H1 (cell line): ENCODE results near the gene CEP95. TPM values are rescaled to one million over a fixed set of nuclear protein-coding genes. Genes with fewer than 3 reads are reported as not detected.

Source experiments
- CTCF ChIA-PET: fragments of 300-600 bp; sonication (Branson Sonifier 250); formaldehyde crosslinking; loops from one replicate; lab custom pipeline; 2021; ENCODE audit not compliant: partially characterized antibody; lab: Charles Lee
- POLR2A ChIA-PET: fragments of 300-600 bp; sonication (Branson Sonifier 250); formaldehyde crosslinking; loops from one replicate; lab custom pipeline; 2021; ENCODE audit warnings: inconsistent platforms; ENCODE audit not compliant: partially characterized antibody; lab: Charles Lee
- DNase-seq, 2 experiments: peaks; one replicate each; pipeline versions ENCODE4 v3.0.0 to v3.0.0-alpha.2; 2010 to 2022; ENCODE audit warnings: low spot score in 2 of 2, low read depth in 1 of 2, mixed read lengths in 1 of 2
- FAIRE-seq: peaks from 2 replicates; lab custom pipeline; 2011; peaks lifted over from hg19 to GRCh38; lab: Jason Lieb, UNC
- H2AFZ ChIP-seq: 2 replicates; pipeline ENCODE4 v1.8.1; 2012; ENCODE audit warnings: low read length, inconsistent platforms
- H2AK5ac ChIP-seq: 2 replicates; pipeline ENCODE4 v1.6.1; 2013; ENCODE audit warnings: low read depth, low read length
- H2BK120ac ChIP-seq: replicated peaks from 2 replicates; pipeline ENCODE3; 2013; ENCODE audit warnings: low read depth, low read length, inconsistent platforms
- H2BK12ac ChIP-seq: 2 replicates; pipeline ENCODE4 v1.6.1; 2013; ENCODE audit warnings: low read depth, low read length
- H2BK15ac ChIP-seq: 2 replicates; pipeline ENCODE4 v1.6.1; 2013; ENCODE audit warnings: low read length
- H2BK20ac ChIP-seq: 2 replicates; pipeline ENCODE4 v1.6.1; 2013; ENCODE audit warnings: low read length
- H2BK5ac ChIP-seq: 2 replicates; pipeline ENCODE4 v1.6.1; 2013; ENCODE audit warnings: low read depth, low read length
- H3K14ac ChIP-seq: 2 replicates; pipeline ENCODE4 v1.6.1; 2013; ENCODE audit warnings: inconsistent platforms; ENCODE audit not compliant: insufficient read length
- H3K18ac ChIP-seq: 2 replicates; pipeline ENCODE4 v1.6.1; 2013; ENCODE audit warnings: low read length; ENCODE audit errors: extremely low read depth
- H3K23ac ChIP-seq: 2 replicates; pipeline ENCODE4 v1.6.1; 2013; ENCODE audit warnings: inconsistent platforms; ENCODE audit not compliant: insufficient read length
- H3K23me2 ChIP-seq: 2 replicates; pipeline ENCODE4 v1.6.1; 2013; ENCODE audit warnings: low read depth, low read length
- H3K27ac ChIP-seq: 2 replicates; pipeline ENCODE4 v1.6.1; 2011; ENCODE audit warnings: low read depth, low read length, inconsistent platforms
- H3K27me3 ChIP-seq, 4 experiments: replicated peaks in 1 of 4; 1 replicate in 1 of 4; 2 replicates in 3 of 4; pipeline versions ENCODE4 v1.6.1 to v1.8.1; 2011 to 2013; ENCODE audit warnings: low read length in 3 of 4, mild to moderate bottlenecking in 3 of 4, inconsistent platforms in 2 of 4, mixed read lengths in 2 of 4, moderate library complexity in 1 of 4; ENCODE audit not compliant: control insufficient read depth in 3 of 4, insufficient read depth in 3 of 4; ENCODE audit errors: extremely low read depth in 1 of 4
- H3K36me3 ChIP-seq, 4 experiments: 2 replicates each; pipeline versions ENCODE4 v1.6.1 to v1.8.1; 2011 to 2013; ENCODE audit warnings: mild to moderate bottlenecking in 4 of 4, low read length in 3 of 4, moderate library complexity in 2 of 4, control low read depth in 1 of 4, inconsistent platforms in 1 of 4; ENCODE audit not compliant: insufficient read depth in 4 of 4, control insufficient read depth in 2 of 4
- H3K4ac ChIP-seq: replicated peaks from 2 replicates; pipeline ENCODE3; 2013; ENCODE audit warnings: low read length, low read depth, mixed read lengths, inconsistent platforms; ENCODE audit not compliant: insufficient read length
- H3K4me1 ChIP-seq, 4 experiments: replicated peaks in 1 of 4; 1 replicate in 1 of 4; 2 replicates in 3 of 4; pipeline versions ENCODE4 v1.6.1 to v1.8.1; 2011 to 2013; ENCODE audit warnings: low read length in 3 of 4, inconsistent platforms in 2 of 4, mixed read lengths in 1 of 4; ENCODE audit not compliant: insufficient read depth in 4 of 4, control insufficient read depth in 3 of 4
- H3K4me2 ChIP-seq, 2 experiments: 2 replicates each; pipeline versions ENCODE4 v1.6.1 to v1.8.1; 2011 to 2013; ENCODE audit warnings: low read depth in 2 of 2, low read length in 2 of 2, control low read depth in 1 of 2, inconsistent platforms in 1 of 2, mild to moderate bottlenecking in 1 of 2; ENCODE audit not compliant: insufficient read depth in 1 of 2
- H3K4me3 ChIP-seq, 4 experiments: fragments of 200-600, 300-600 bp in 1 of 4; sonication (generic), shearing (Covaris generic), sonication (Bioruptor Twin) in 1 of 4; 2 replicates each; pipeline versions ENCODE4 v1.5.1 to v1.8.1; 2011 to 2016; ENCODE audit warnings: low read length in 4 of 4, low read depth in 3 of 4, control low read depth in 2 of 4, inconsistent platforms in 2 of 4, mild to moderate bottlenecking in 2 of 4, mixed read lengths in 1 of 4, moderate library complexity in 1 of 4; ENCODE audit not compliant: insufficient read depth in 2 of 4; ENCODE audit errors: extremely low read depth in 1 of 4
- H3K56ac ChIP-seq: replicated peaks from 2 replicates; pipeline ENCODE3; 2013; ENCODE audit warnings: low read depth, mild to moderate bottlenecking, mixed read lengths, low read length, inconsistent platforms; ENCODE audit not compliant: insufficient read length
- H3K79me1 ChIP-seq: 2 replicates; pipeline ENCODE4 v1.6.1; 2013; ENCODE audit warnings: low read depth, low read length, control low read depth
- H3K79me2 ChIP-seq, 2 experiments: 2 replicates each; pipeline versions ENCODE4 v1.6.1 to v1.8.1; 2012 to 2013; ENCODE audit warnings: low read length in 2 of 2, mild to moderate bottlenecking in 2 of 2, inconsistent platforms in 1 of 2; ENCODE audit not compliant: insufficient read depth in 2 of 2, control insufficient read depth in 1 of 2
- H3K9ac ChIP-seq, 4 experiments: replicated peaks in 1 of 4; 1 replicate in 1 of 4; 2 replicates in 3 of 4; pipeline versions ENCODE4 v1.6.1 to v1.8.1; 2011 to 2013; ENCODE audit warnings: low read depth in 3 of 4, low read length in 3 of 4, control low read depth in 2 of 4, mild to moderate bottlenecking in 2 of 4, moderate library complexity in 2 of 4, inconsistent platforms in 1 of 4; ENCODE audit errors: extremely low read depth in 1 of 4
- H3K9me3 ChIP-seq, 2 experiments: 2 replicates each; pipeline versions ENCODE4 v1.6.1 to v1.8.1; 2012 to 2013; ENCODE audit warnings: mild to moderate bottlenecking in 2 of 2, moderate library complexity in 2 of 2, control low read depth in 1 of 2, inconsistent platforms in 1 of 2, low read depth in 1 of 2, low read length in 1 of 2, mixed read lengths in 1 of 2; ENCODE audit not compliant: insufficient read depth in 2 of 2
- H4K20me1 ChIP-seq, 2 experiments: replicated peaks in 1 of 2; 2 replicates each; pipeline versions ENCODE3 to v1.8.1; 2011 to 2013; ENCODE audit warnings: inconsistent platforms in 2 of 2, low read length in 2 of 2, mild to moderate bottlenecking in 1 of 2; ENCODE audit not compliant: insufficient read depth in 2 of 2, control insufficient read depth in 1 of 2
- H4K5ac ChIP-seq: 2 replicates; pipeline ENCODE4 v1.6.1; 2013; ENCODE audit warnings: low read length, low read depth, mixed read lengths, inconsistent platforms; ENCODE audit not compliant: insufficient read length
- H4K8ac ChIP-seq: 2 replicates; pipeline ENCODE4 v1.8.0; 2013; ENCODE audit warnings: mild to moderate bottlenecking, moderate library complexity, low read length, inconsistent platforms; ENCODE audit not compliant: insufficient read depth; ENCODE audit errors: extremely low read depth
- H4K91ac ChIP-seq: replicated peaks from 2 replicates; pipeline ENCODE3; 2013; ENCODE audit warnings: low read length, mixed read lengths, inconsistent platforms; ENCODE audit not compliant: insufficient read length
- BCL11A ChIP-seq, 2 experiments: IDR thresholded peaks; one replicate each; pipeline ENCODE4 v1.6.1; 2011; ENCODE audit warnings: low read depth in 2 of 2, low read length in 2 of 2, mild to moderate bottlenecking in 2 of 2
- KDM5A ChIP-seq: fragments of 200-600 bp; IDR thresholded peaks from 2 replicates; pipeline ENCODE4 v1.7.1; 2012; ENCODE audit warnings: mild to moderate bottlenecking, low read length, inconsistent platforms, mixed read lengths
- POLR2A ChIP-seq, 2 experiments: IDR thresholded peaks; 1 replicate in 1 of 2; 2 replicates in 1 of 2; pipeline ENCODE4 v1.6.1; 2011; ENCODE audit warnings: low read depth in 2 of 2, low read length in 2 of 2, mild to moderate bottlenecking in 2 of 2; ENCODE audit errors: control extremely low read depth in 1 of 2
- POLR2AphosphoS5 ChIP-seq: IDR thresholded peaks from 2 replicates; pipeline ENCODE4 v1.6.1; 2011; ENCODE audit warnings: low read depth, low read length
- RBBP5 ChIP-seq: IDR thresholded peaks from 2 replicates; pipeline ENCODE4 v1.7.1; 2012; ENCODE audit warnings: low read depth, mild to moderate bottlenecking, inconsistent platforms, low read length, moderate library complexity, borderline replicate concordance
- SP2 ChIP-seq: IDR thresholded peaks from 2 replicates; pipeline ENCODE4 v1.6.1; 2012; ENCODE audit warnings: mild to moderate bottlenecking, low read length, inconsistent platforms
- SP4 ChIP-seq: IDR thresholded peaks from 2 replicates; pipeline ENCODE4 v1.6.1; 2012; ENCODE audit warnings: low read length, inconsistent platforms
- ZNF274 ChIP-seq: IDR thresholded peaks from 2 replicates; pipeline ENCODE4 v1.7.0; 2012; ENCODE audit warnings: low read length, borderline replicate concordance; ENCODE audit errors: extremely low read depth
- WGBS, 2 experiments: shearing (Covaris generic) in 1 of 2; methylation state at CpG; one replicate each; pipeline versions ENCODE4 v1.1.6 to v1.1.7; 2013 to 2015; ENCODE audit warnings: low lambda C conversion rate in 2 of 2, mixed read lengths in 2 of 2, inconsistent platforms in 1 of 2, low coverage in 1 of 2, missing lambda C conversion rate in 1 of 2; ENCODE audit not compliant: insufficient replicate concordance in 2 of 2, insufficient coverage in 1 of 2, insufficient read length in 1 of 2; ENCODE audit errors: extremely low coverage in 1 of 2, missing lambda C conversion rate in 1 of 2; 5-methylcytosine and 5-hydroxymethylcytosine counted together
- polyA plus RNA-seq, 7 experiments: library from polyadenylated mRNA; depleted of rRNA in 3 of 7; stranded (reverse) in 5 of 7; unstranded in 2 of 7; fragments of >200 nt in 5 of 7; fragments of 200-250 nt in 2 of 7; gene quantifications; 1 replicate in 5 of 7; 2 replicates in 1 of 7; 4 replicates in 1 of 7; pipeline versions ENCODE4 v1.2.1 to v1.2.3, GENCODE V29; 2011 to 2013; ENCODE audit warnings: missing spikeins in 2 of 7, mixed read lengths in 2 of 7
- total RNA-seq: library from RNA; stranded (reverse); fragmentation: NEBNext Ultra II Directional; extraction: Animal tissue kit (Norgen Biotek cat#: 25700); gene quantifications from 2 replicates; pipeline ENCODE4 v1.2.1, GENCODE V29; 2021
- TF ChIP-seq, protein P1 (sequence below): IDR thresholded peaks from 2 replicates; pipeline ENCODE4 v1.6.1; 2012; ENCODE audit warnings: low read length, inconsistent platforms

Gene CEP95
- total and polyA plus RNA-seq, 2 of the 8 experiments (the other 6 are each of a cell fraction or from before 2014, with no cell fraction given), result 22.3 to 51.5 TPM

DNA sequence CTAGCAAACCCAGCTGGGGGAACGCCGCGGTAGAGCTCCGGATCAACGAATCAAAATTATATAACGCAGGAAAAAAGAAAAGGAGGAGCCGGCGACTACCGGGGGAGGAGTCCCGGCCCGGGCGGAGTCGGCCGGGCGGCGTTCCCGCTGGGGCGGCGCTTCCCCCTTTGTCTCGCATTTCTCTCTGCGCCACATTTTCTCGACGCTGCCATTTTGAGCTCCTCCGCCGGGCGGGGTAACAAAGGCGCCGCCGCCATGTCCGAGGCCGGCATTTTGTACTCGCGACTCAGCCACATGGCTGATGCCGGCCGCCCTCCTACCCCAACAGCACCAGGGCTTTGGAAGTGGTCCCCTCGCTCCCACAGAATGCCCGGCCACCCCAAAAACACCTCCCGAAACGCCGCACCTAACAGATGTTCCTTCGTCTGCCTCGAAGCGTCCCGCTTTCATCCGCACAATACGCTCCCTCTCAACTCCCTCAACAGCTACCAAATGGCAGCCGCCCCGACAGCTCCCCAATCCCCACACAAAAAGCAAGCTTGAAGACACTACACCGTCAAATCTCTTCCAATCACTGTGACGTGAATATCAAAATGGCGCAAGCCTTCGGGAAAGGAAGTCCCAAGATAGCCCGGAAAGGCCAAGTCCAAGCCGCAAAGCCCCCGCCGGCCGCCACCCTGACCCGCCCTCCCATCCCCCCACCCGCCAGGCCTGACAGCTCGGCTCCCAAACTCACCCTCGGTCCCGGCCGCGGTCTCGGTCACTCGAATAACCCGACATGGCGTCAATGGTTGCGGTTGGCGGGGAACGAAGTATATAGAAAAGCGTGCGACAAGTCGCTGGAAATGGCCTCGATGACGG, 1.2 kb upstream of the CEP95 start:
- peaks cover 37 to 67% (median 49%) of the 10 kb centered on the region in 4 experiments for H3K36me3 ChIP-seq
- CTCF ChIA-PET, result interaction anchor here (0.8 to 3.4 kb wide), 5 partner anchors 9 to 85 kb away, joined by 3 to 13 read pairs (median 3); partner anchors contain the start of gene POLG2
- peaks cover 10 to 25% of the 10 kb centered on the region in 2 experiments for H4K20me1 ChIP-seq
- TF ChIP-seq BCL11A (IDR thresholded peaks at IDR 0.05; ENCODE audit: low read depth in 2 of 2, low read length in 2 of 2) (no peak), SP4 (no peak), ZNF274 (no peak), KDM5A (0 out of 2 replicates have a peak, but pooled peaks have one; percentile 31), SP2 (no peak), POLR2A (IDR thresholded peaks at IDR 0.05; ENCODE audit: control extremely low read depth in 1 of 2, low read depth in 2 of 2, low read length in 2 of 2) (no peak; a peak in 1 of 3 replicates), POLR2AphosphoS5 (peak; percentile 92), RBBP5 (no peak)
- TF ChIP-seq, protein P1, sequence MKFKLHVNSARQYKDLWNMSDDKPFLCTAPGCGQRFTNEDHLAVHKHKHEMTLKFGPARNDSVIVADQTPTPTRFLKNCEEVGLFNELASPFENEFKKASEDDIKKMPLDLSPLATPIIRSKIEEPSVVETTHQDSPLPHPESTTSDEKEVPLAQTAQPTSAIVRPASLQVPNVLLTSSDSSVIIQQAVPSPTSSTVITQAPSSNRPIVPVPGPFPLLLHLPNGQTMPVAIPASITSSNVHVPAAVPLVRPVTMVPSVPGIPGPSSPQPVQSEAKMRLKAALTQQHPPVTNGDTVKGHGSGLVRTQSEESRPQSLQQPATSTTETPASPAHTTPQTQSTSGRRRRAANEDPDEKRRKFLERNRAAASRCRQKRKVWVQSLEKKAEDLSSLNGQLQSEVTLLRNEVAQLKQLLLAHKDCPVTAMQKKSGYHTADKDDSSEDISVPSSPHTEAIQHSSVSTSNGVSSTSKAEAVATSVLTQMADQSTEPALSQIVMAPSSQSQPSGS, result no peak

More for the DNA sequence above, 1.2 kb upstream of the CEP95 start:
- H3K18ac ChIP-seq, result peak overlapping the region; percentile 91
- H4K91ac ChIP-seq, result peak overlapping the region; percentile 97
- no peak overlapping the region for H2BK20ac ChIP-seq
- H3K14ac ChIP-seq, result no peak overlapping the region
- peaks cover 0 to 15% (median 5%) of the 10 kb centered on the region in 4 experiments; a peak in 6 of 7 replicates for H3K4me1 ChIP-seq
- no peaks in the 10 kb centered on the region for H3K9me3 ChIP-seq
- H3K79me1 ChIP-seq, result no peaks in the 10 kb centered on the region; the same call in 1 of the 2 replicates
- DNase-seq, result peak in 1 of 2 experiments; percentile 74
- H2BK120ac ChIP-seq, result no peak overlapping the region
- no peak overlapping the region for H2BK15ac ChIP-seq
- H2BK5ac ChIP-seq, result peak overlapping the region; percentile 98
- peak overlapping the region; percentile 93 to 100 (median 100) for H3K9ac ChIP-seq
- H2AFZ ChIP-seq, result no peak overlapping the region
- POLR2A ChIA-PET, result interaction anchor here (0.6 to 7.2 kb wide), 73 partner anchors 8 to 732 kb away, joined by 3 to 320 read pairs (median 4); partner anchors contain the start of genes CCDC47, DDX42, GH1 and MILR1
- peak overlapping the region; percentile 95 for H3K4ac ChIP-seq
- no peaks in the 10 kb centered on the region for H3K27me3 ChIP-seq
- H4K5ac ChIP-seq, result peak overlapping the region; percentile 80
- H2BK12ac ChIP-seq, result peak overlapping the region; percentile 69; the same call in 1 of the 2 replicates
- H4K8ac ChIP-seq, result peak overlapping the region; percentile 99; the same call in 1 of the 2 replicates
- H3K79me2 ChIP-seq, result peaks cover 34 to 92% of the 10 kb centered on the region in 2 experiments
- peak overlapping the region; percentile 90 for H3K56ac ChIP-seq
- peak overlapping the region; percentile 99 for H3K27ac ChIP-seq
- 2% methylated on average over 56 of the region's 76 CpGs; no CpG with 5 or more reads in 1 of the 2 experiments for WGBS, 2 experiments
- H2AK5ac ChIP-seq, result peak overlapping the region; percentile 99
- FAIRE-seq, result no peak
- H3K4me2 ChIP-seq, result peak overlapping the region; percentile 83 to 85
- H3K23ac ChIP-seq, result no peak overlapping the region
- H3K4me3 ChIP-seq, result peak overlapping the region; percentile 95 to 99 (median 98)
- peaks cover 4% of the 10 kb centered on the region; the same call in 1 of the 2 replicates for H3K23me2 ChIP-seq
